T-helper 1 cell treated with Interleukin-12 subunit alpha and Interleukin-12 subunit beta and Interleukin-4 antibody, amounts not matched to agents 30 μg/mL and 1 μg/mL, for 36 hours (primary cell): ENCODE data around the gene MAGI1.
"Not testable (repeated sequence)": the region's sequence is repeated elsewhere in the genome, so short reads cannot be mapped to it uniquely, and the experiment has no call there.

Experiments
- H3K27ac Mint-ChIP-seq: one replicate; pipeline ENCODE4 v1.8.0; 2021; ENCODE audit warnings: mild to moderate bottlenecking, mixed read lengths
- H3K27me3 Mint-ChIP-seq: one replicate; pipeline ENCODE4 v1.8.0; 2021; ENCODE audit warnings: low read depth, mixed read lengths
- H3K36me3 Mint-ChIP-seq: one replicate; pipeline ENCODE4 v1.8.0; 2021; ENCODE audit warnings: low read depth, mixed read lengths
- H3K4me1 Mint-ChIP-seq: one replicate; pipeline ENCODE4 v1.8.0; 2021; ENCODE audit warnings: low read depth, mixed read lengths
- H3K4me3 Mint-ChIP-seq: one replicate; pipeline ENCODE4 v1.8.0; 2021; ENCODE audit warnings: mild to moderate bottlenecking, moderate library complexity, mixed read lengths
- H3K9me3 Mint-ChIP-seq: one replicate; pipeline ENCODE4 v1.8.0; 2021; ENCODE audit warnings: mixed read lengths

MAGI1 gene

DNA sequence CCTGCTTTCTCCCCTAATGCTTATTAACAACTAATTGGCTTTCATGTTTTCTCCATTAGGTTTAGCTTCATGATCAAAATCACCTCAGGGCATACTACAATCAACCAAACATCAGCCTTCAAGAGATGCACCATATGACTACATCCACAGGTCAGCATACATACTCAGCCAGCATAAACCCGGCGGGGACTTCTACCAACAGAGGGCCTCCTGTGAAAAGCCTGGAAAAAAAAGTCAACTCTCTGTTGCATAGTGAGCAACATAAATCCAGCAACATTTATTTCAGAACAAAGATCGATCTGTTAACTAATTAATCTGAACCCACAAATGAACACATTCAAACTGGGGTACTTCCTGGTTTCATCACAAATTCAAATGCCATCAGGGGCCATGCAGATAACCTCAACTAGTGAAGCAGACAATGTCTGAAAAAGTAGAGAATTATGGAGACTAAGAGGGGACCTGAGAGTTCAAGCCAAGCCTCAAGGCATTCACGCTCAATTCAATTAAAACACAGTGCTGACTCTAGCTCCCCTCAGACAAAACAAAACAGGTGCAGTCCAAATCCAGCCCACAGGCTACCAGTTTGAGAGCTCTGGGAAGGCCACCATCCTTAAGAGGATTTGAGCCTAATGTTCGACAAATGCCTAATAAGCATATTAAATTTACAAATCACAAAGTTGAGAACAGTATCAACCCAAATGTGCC is 124.5 kb downstream of the MAGI1 start:
- H3K4me1 Mint-ChIP-seq: no peaks in the 10 kb centered on the region
- peaks cover 3% of the 10 kb centered on the region for H3K9me3 Mint-ChIP-seq
- H3K36me3 Mint-ChIP-seq: no peaks in the 10 kb centered on the region
- H3K27me3 Mint-ChIP-seq: no peaks in the 10 kb centered on the region
- no peak overlapping the region for H3K27ac Mint-ChIP-seq
- H3K4me3 Mint-ChIP-seq: no peak overlapping the region

DNA sequence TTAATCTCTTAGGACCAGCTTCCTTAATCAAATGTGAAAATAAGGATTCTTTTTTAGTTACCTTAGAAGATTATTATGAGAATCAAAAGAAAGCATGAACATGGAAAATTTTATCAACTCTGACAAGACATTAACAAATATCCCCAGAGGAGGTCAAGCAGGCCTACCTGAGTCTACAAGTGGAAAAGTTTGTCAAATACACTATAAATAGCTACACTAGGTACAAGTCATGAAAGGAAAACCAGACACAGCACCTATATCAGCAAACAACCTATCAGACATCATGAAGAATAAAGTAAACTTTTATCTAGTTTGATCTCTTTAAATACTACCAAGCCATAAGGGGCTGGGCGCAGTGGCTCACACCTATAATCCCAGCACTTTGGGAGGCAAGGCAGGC is 126.1 kb downstream of the MAGI1 start:
- Mint-ChIP-seq H3K27me3 (no peaks in the 10 kb centered on the region), H3K4me1 (no peaks in the 10 kb centered on the region), H3K36me3 (no peaks in the 10 kb centered on the region), H3K27ac (no peak overlapping the region), H3K9me3 (peaks cover 3% of the 10 kb centered on the region), H3K4me3 (no peak overlapping the region)

DNA sequence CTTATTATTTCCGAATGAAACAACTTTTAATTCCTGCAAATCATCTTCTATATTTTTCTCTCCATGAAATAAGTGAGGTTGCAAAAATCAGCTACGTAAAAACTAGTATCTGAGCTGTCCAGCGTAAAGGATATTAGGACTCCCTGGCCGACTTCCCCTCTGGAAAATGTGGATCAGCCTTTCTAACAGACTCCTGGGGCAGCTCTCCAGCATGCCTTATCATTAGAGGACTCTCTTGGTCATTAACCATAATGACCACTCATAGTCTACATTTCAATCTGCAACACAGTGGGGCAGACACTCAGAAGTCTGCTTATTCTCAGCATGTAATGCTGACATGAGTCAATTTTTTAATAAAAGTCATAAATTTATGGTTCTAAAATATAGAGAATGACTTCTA is 130.1 kb downstream of the MAGI1 start:
- no peak overlapping the region for H3K27ac Mint-ChIP-seq
- no peaks in the 10 kb centered on the region for H3K9me3 Mint-ChIP-seq
- H3K4me3 Mint-ChIP-seq: no peak overlapping the region
- no peaks in the 10 kb centered on the region for H3K36me3 Mint-ChIP-seq
- no peaks in the 10 kb centered on the region for H3K27me3 Mint-ChIP-seq
- no peaks in the 10 kb centered on the region for H3K4me1 Mint-ChIP-seq

DNA sequence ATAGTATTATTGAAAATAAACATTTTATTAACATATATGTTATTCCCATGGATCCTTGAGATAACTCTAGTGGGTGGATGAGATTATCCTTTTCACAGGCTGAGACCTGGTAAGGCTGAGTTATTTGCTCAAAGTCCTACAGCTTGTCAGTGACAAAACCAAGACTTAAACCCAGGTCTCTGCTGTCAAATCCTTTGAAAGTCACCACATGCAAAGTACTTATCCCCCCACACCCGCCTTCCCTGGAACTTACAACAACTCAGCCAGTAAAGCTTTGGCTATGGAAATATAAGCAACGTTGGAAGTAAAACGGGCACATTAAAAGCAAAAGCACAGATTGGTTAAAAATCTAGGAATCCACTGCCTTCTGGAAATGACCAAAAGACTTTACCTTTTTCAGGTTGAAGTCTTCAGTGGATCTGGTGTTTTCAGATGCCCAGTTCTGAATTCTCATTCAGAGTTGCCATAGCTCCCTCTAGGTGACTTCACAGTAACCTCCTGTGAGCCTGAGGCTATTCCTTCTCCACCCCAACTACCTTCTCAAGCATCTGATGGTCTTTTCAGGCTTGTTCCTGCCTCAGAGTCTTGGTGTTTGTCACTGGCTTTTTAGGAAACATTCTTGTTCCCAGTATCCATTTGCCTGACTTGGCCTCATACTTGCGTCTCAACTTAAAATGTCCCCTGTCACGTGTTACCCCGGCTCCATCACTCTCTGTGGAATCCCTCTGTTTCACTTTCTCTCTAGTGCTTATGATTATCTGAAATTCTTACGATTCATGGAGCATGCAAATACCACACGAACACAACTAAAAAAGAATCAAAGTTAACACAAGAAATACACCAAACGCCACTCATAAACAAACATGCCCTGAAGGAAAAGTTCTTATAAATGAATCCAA is 131.2 kb downstream of the MAGI1 start:
- Mint-ChIP-seq H3K4me3 (no peak overlapping the region), H3K27ac (no peak overlapping the region), H3K27me3 (no peaks in the 10 kb centered on the region), H3K36me3 (no peaks in the 10 kb centered on the region), H3K4me1 (no peaks in the 10 kb centered on the region), H3K9me3 (no peaks in the 10 kb centered on the region)

DNA sequence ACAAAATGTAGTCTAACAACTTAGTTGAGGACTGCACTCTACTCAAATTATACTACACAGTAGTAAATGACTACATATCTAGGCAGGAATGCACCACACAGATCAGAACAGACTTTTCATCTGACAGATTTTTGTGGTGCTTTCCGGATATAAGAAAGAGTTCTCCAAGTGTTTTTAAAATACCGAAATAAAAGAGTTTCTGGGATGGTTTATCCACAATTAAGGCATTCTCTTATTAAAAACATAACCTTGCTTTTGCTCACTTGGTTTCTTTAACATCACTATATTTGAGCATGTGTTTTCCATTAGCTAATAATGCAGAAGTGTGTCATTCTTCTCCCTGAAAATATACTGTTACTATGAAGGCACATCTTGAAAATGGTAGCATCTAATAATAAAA is 132.9 kb downstream of the MAGI1 start:
- no peaks in the 10 kb centered on the region for H3K9me3 Mint-ChIP-seq
- H3K4me3 Mint-ChIP-seq: no peak overlapping the region
- H3K4me1 Mint-ChIP-seq: no peaks in the 10 kb centered on the region
- no peaks in the 10 kb centered on the region for H3K27me3 Mint-ChIP-seq
- H3K27ac Mint-ChIP-seq: no peak overlapping the region
- no peaks in the 10 kb centered on the region for H3K36me3 Mint-ChIP-seq

DNA sequence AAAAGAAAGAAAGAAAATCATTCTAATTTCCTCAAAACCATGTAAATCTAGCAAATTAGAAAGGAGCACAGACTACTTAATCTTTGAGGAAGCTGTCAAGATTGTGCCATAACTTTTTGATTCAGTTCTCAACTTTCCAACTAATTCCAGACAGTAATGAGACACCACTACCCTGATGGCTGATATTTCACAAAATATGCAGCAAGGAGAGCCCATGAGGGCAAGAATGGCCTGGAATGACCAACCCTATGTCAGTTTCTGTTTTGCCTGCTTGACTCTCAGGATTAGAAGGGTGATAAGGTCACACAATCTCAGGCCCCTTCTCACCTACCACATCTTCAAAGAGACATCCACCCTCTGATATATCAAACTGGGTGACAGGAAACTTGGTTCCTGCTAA is 134.7 kb downstream of the MAGI1 start:
- no peak overlapping the region for H3K4me3 Mint-ChIP-seq
- no peaks in the 10 kb centered on the region for H3K36me3 Mint-ChIP-seq
- no peaks in the 10 kb centered on the region for H3K9me3 Mint-ChIP-seq
- H3K4me1 Mint-ChIP-seq: no peaks in the 10 kb centered on the region
- no peaks in the 10 kb centered on the region for H3K27me3 Mint-ChIP-seq
- H3K27ac Mint-ChIP-seq: no peak overlapping the region

DNA sequence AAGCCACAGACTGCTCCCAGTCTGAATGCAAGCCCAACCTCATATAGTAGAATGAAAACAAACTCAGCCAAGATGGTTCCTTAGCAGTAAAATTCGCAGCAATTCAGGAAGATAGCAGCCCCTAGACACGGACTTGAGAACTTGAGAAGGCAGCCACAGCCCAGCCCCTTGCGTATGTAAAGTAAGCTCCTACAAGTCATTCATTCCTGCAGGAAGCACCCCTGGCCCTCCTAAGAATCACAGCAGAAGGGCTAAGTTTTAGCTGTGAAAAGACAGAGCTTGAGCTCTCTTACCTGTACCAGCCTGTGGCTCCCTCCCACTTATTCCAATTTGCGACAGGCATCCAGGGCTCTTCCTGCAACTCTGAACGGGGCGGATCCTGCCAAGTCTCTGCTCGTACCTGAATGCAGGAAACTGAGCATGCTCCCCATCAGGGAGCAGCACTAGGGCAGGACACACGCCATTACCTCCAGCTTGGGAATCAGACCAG is 136.4 kb downstream of the MAGI1 start:
- Mint-ChIP-seq H3K36me3 (no peaks in the 10 kb centered on the region), H3K4me1 (no peaks in the 10 kb centered on the region), H3K9me3 (no peaks in the 10 kb centered on the region), H3K27me3 (no peaks in the 10 kb centered on the region), H3K4me3 (no peak overlapping the region), H3K27ac (no peak overlapping the region)

DNA sequence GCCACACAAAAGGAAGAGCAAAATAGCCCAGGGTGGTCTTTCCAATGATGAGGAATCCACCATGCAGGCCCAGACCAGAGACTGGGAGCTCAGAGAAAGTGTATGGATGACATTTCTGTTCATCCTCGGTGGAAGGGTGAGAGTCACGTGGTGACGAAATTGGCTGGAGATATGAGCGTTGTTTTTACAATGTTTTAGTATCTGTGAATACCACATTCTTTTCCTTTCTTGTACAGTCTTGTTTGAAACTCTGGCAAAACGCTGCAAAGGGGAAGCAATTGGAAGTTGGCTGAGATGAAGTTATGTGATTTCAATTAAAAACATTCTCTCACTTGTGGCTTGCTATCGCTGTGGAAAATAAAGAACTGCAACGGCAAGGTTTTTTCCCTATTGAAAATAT is 137.5 kb downstream of the MAGI1 start:
- Mint-ChIP-seq H3K27me3 (no peaks in the 10 kb centered on the region), H3K36me3 (no peaks in the 10 kb centered on the region), H3K9me3 (no peaks in the 10 kb centered on the region), H3K4me3 (no peak overlapping the region), H3K4me1 (no peaks in the 10 kb centered on the region), H3K27ac (no peak overlapping the region)

DNA sequence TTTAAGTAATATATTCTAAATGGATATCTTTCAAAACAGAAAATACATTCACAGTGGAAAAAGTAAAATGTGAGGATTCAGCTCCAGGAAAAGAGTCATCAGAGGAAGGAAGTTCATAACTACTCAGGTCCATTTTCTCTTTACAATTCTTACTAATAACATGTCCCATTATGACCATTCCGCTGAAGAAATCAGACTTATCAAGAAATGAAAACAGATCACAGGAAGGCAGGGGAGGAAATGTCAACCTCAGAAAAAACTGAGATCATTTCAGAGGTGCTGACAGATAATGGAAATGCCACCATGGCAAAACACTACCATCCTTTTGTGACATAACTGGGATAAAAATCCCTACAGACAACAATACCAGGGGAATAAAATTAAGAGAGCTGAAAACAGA is 139.5 kb downstream of the MAGI1 start:
- Mint-ChIP-seq H3K4me1 (no peaks in the 10 kb centered on the region), H3K9me3 (no peaks in the 10 kb centered on the region), H3K4me3 (no peak overlapping the region), H3K27me3 (no peaks in the 10 kb centered on the region), H3K27ac (no peak overlapping the region), H3K36me3 (no peaks in the 10 kb centered on the region)

DNA sequence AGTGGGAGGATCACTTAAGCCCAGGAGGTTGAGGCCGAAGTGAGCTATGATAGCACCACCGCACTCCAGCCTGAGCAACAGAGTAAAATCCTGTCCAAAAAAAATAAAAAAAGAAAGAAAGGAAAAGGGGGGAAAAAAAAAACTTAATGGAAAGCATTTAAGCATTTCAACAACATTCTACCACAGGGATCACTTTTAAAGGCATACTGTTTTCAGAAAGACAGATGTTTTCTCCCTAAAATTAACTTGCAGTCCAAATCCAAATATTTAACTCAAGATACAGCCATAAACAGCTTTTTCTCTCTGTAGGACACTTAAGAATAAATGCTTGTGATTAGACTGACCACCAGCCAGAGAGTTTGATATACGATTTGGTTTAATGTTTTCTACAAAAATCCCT is 141.0 kb downstream of the MAGI1 start:
- H3K27ac Mint-ChIP-seq: no peak overlapping the region
- H3K36me3 Mint-ChIP-seq: no peaks in the 10 kb centered on the region
- no peaks in the 10 kb centered on the region for H3K4me1 Mint-ChIP-seq
- no peak overlapping the region for H3K4me3 Mint-ChIP-seq
- H3K9me3 Mint-ChIP-seq: no peaks in the 10 kb centered on the region
- H3K27me3 Mint-ChIP-seq: no peaks in the 10 kb centered on the region

DNA sequence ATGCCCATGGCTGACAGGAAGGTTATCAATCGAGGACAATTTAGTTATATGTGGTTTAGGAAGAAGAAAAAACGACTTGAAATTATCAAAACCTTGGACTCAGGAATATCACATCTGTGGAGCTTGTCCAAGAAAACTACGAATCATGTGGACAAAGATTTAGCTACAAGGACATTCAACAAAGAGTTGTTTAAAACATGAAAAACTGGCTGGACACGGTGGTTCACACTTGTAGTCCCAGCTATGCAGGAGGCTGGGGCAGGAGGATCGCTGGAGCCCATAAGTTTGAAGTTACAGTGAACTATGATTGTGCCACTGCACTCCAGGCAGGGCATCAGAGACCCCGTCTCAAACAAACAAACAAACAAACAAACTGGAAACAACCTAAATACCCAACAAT is 142.4 kb downstream of the MAGI1 start:
- no peaks in the 10 kb centered on the region for H3K27me3 Mint-ChIP-seq
- no peaks in the 10 kb centered on the region for H3K4me1 Mint-ChIP-seq
- H3K36me3 Mint-ChIP-seq: no peaks in the 10 kb centered on the region
- H3K9me3 Mint-ChIP-seq: no peaks in the 10 kb centered on the region
- H3K4me3 Mint-ChIP-seq: no peak overlapping the region
- H3K27ac Mint-ChIP-seq: no peak overlapping the region

DNA sequence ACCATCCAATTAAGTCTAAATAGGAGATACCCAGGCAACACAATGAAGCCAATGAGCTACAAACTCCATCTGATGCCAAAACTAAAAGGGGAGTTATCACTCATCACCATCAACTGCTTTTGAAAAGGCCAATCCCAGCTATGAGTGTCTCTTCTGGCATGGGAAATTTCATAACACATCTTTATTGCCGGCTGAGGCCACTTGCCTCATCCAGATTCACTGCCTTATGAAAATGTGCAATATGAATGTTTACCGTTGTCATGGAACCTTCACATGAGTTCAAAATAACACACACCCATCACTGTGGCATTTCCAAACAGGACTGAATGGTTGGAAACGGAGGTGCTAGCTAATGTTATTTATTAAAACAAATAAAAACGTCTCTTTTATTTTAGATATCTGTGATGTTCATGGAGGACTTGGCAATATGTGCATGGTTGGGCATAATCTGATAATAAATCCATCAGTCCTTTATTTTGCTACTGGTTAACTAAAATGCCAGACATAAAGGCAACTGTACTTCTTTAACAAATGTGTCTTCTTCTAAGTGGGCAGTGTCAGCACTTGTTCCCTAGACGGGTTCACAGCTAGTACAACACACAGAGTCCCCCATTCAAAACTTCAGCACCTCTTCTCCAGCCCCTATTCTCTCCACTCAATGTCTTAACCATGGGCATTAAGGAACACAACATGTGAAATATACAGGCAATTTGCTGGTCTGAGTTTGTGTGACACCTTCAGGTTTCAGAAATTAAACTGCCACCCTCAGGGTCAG is 143.9 kb downstream of the MAGI1 start:
- no peaks in the 10 kb centered on the region for H3K4me1 Mint-ChIP-seq
- H3K36me3 Mint-ChIP-seq: no peaks in the 10 kb centered on the region
- no peaks in the 10 kb centered on the region for H3K9me3 Mint-ChIP-seq
- no peaks in the 10 kb centered on the region for H3K27me3 Mint-ChIP-seq
- no peak overlapping the region for H3K27ac Mint-ChIP-seq
- H3K4me3 Mint-ChIP-seq: no peak overlapping the region

DNA sequence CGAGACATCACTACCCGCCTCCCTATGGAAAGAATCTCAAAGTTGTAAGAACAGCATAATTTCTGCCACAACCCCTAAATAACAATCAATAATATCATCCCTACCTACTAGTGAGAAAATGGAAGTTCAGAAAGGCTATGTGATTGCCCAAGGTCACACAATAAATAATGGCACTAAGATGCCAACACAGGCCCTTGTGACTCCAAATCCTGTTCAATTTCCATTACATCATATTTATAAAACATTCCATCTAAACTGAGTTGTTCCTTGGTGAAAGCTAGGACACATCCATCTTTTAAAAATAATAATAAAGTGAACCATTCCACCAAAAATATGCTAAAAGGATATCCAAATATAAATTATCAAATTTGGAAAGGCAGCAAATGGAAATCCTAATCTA is 144.6 kb downstream of the MAGI1 start:
- Mint-ChIP-seq H3K4me1 (no peaks in the 10 kb centered on the region), H3K27ac (no peak overlapping the region), H3K4me3 (no peak overlapping the region), H3K9me3 (no peaks in the 10 kb centered on the region), H3K27me3 (no peaks in the 10 kb centered on the region), H3K36me3 (no peaks in the 10 kb centered on the region)

DNA sequence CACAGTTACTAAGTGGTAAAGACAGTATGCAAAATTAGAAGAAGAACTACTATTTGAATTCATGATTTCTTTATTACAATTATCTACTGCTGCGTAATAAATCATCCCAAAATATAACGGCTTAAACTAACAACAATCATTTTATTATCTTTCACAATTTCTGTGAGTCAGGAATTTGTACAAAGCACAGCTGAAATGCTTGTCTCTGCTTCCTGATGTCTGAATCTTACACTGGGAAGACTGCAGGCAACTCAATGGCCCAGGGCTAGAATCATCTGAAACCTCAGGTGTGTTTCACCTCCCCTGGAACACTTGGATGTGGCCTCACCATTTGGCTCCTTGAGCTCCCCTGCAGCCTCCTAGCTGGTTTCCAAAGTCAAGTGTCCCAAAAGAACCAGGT is 145.1 kb downstream of the MAGI1 start:
- Mint-ChIP-seq H3K36me3 (no peaks in the 10 kb centered on the region), H3K4me1 (no peaks in the 10 kb centered on the region), H3K27ac (no peak overlapping the region), H3K27me3 (no peaks in the 10 kb centered on the region), H3K4me3 (no peak overlapping the region), H3K9me3 (no peaks in the 10 kb centered on the region)

DNA sequence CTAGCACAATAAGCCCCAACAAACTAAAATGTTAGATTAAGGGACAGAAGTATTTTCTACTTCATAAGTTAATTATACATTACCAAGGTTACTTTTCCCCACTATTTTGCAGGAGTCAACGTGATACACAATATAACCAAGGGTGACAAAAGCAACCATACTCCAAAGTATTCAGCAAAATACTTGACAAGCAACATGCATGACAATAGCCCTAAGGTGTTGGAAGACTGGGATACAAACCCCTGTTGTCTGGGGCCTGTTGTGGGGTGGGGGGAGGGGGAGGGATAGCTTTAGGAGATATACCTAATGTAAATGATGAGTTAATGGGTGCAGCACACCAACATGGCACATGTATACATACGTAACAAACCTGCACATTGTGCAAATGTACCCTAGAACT is 147.2 kb downstream of the MAGI1 start:
- H3K4me1 Mint-ChIP-seq, H3K27me3 Mint-ChIP-seq, H3K36me3 Mint-ChIP-seq, H3K4me3 Mint-ChIP-seq, H3K9me3 Mint-ChIP-seq, H3K27ac Mint-ChIP-seq: not testable (repeated sequence)
